Endodermal cell (in vitro differentiated cells): ENCODE data around the gene PPP1R3F. TPM values are rescaled to one million over a fixed set of nuclear protein-coding genes. Genes with fewer than 3 reads are reported as not detected.

ENCODE experiments used
- DNase-seq: peaks from one replicate; pipeline ENCODE4 v3.0.0-alpha.2; 2017
- H3K27ac ChIP-seq: 2 replicates; pipeline ENCODE4 v1.5.1; 2013; ENCODE audit warnings: mild to moderate bottlenecking, low read depth, low read length, moderate library complexity
- H3K27me3 ChIP-seq: 2 replicates; pipeline ENCODE4 v1.6.1; 2013; ENCODE audit warnings: mild to moderate bottlenecking, low read length, moderate library complexity; ENCODE audit not compliant: insufficient read depth, control insufficient read depth, poor library complexity, severe bottlenecking
- H3K36me3 ChIP-seq: 2 replicates; pipeline ENCODE4 v1.7.0; 2013; ENCODE audit warnings: mild to moderate bottlenecking, low read length, moderate library complexity; ENCODE audit not compliant: control insufficient read depth, insufficient read depth
- H3K4me1 ChIP-seq: one replicate; pipeline ENCODE4 v1.7.0; 2013; ENCODE audit warnings: low read length; ENCODE audit not compliant: control insufficient read depth, insufficient read depth
- H3K4me3 ChIP-seq: 2 replicates; pipeline ENCODE4 v1.5.1; 2013; ENCODE audit warnings: mild to moderate bottlenecking, low read length, moderate library complexity
- H3K9ac ChIP-seq: 2 replicates; pipeline ENCODE4 v1.6.1; 2013; ENCODE audit warnings: mild to moderate bottlenecking, low read length, moderate library complexity; ENCODE audit not compliant: poor library complexity, severe bottlenecking; ENCODE audit errors: extremely low read depth
- H3K9me3 ChIP-seq: 2 replicates; pipeline ENCODE4 v1.6.1; 2013; ENCODE audit warnings: mild to moderate bottlenecking, low read length, moderate library complexity; ENCODE audit not compliant: control insufficient read depth
- H3K27ac Mint-ChIP-seq: 2 replicates; pipeline ENCODE4 v1.8.0; 2020; ENCODE audit warnings: mixed read lengths
- H3K27me3 Mint-ChIP-seq: 2 replicates; pipeline ENCODE4 v1.8.0; 2021; ENCODE audit warnings: mild to moderate bottlenecking, mixed read lengths; ENCODE audit not compliant: insufficient read depth
- H3K36me3 Mint-ChIP-seq: 2 replicates; pipeline ENCODE4 v1.8.0; 2020; ENCODE audit warnings: low read depth, mixed read lengths
- H3K4me1 Mint-ChIP-seq: 2 replicates; pipeline ENCODE4 v1.8.0; 2020; ENCODE audit warnings: mixed read lengths
- H3K4me3 Mint-ChIP-seq: 2 replicates; pipeline ENCODE4 v1.8.0; 2020; ENCODE audit warnings: mild to moderate bottlenecking, moderate library complexity, mixed read lengths
- H3K9me3 Mint-ChIP-seq: 2 replicates; pipeline ENCODE4 v1.8.0; 2020; ENCODE audit warnings: mild to moderate bottlenecking, mixed read lengths
- WGBS, 2 experiments: methylation state at CpG; one replicate each; pipeline versions ENCODE4 v1.1.5 to v1.1.7; 2013; ENCODE audit warnings: missing lambda C conversion rate in 2 of 2, mixed read lengths in 1 of 2; ENCODE audit not compliant: insufficient coverage in 1 of 2, insufficient read length in 1 of 2; 5-methylcytosine and 5-hydroxymethylcytosine counted together
- total RNA-seq, 2 donors: library from RNA; stranded (reverse); fragmentation: NEBNext Ultra II Directional in 1 of 2; extraction: Animal tissue kit (Norgen Biotek cat#: 25700) in 1 of 2; gene quantifications; 2 replicates in 1 of 2; 3 replicates in 1 of 2; pipeline ENCODE4 v1.2.1, GENCODE V29; 2021
- TF ChIP-seq, protein P1 (sequence below): fragments of 200-600 bp; sonication (generic); conservative IDR thresholded peaks from 2 replicates; pipeline ENCODE4 v1.5.0; 2021; ENCODE audit warnings: antibody characterized with exemption, mild to moderate bottlenecking

The PPP1R3F gene
- total RNA-seq, 2 donors from 2014 or later, result 6.9 to 16.6 TPM

DNA sequence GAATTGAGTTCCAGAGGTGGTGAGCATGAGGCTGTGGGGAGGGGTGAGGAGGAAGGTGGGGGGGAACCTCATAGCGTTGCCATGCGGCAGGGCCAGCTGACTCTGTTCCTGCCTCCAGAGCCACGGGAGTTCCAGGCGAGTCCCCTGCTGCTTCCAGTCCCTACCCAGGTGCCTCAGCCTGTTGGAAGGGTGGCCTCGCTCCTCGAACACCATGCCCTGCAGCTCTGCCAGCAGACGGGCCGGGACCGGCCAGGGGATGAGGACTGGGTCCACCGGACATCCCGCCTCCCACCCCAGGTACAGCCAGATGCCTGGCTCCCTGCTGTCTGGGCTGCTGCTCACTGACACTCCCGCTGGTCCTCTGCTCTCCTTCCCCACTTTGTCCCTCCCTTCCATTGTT lies 26.4 kb upstream of the PPP1R3F start:
- Mint-ChIP-seq H3K9me3 (peaks cover 59% of the 10 kb centered on the region), H3K27ac (no peak overlapping the region), H3K4me1 (no peaks in the 10 kb centered on the region), H3K27me3 (no peaks in the 10 kb centered on the region), H3K4me3 (no peak overlapping the region), H3K36me3 (peaks cover 19% of the 10 kb centered on the region)
- Histone ChIP-seq H3K9ac (no peak overlapping the region), H3K9me3 (no peaks in the 10 kb centered on the region), H3K4me1 (no peaks in the 10 kb centered on the region), H3K27me3 (no peaks in the 10 kb centered on the region), H3K36me3 (peaks cover 3% of the 10 kb centered on the region), H3K4me3 (no peak overlapping the region), H3K27ac (no peak overlapping the region)
- TF ChIP-seq, protein P1, sequence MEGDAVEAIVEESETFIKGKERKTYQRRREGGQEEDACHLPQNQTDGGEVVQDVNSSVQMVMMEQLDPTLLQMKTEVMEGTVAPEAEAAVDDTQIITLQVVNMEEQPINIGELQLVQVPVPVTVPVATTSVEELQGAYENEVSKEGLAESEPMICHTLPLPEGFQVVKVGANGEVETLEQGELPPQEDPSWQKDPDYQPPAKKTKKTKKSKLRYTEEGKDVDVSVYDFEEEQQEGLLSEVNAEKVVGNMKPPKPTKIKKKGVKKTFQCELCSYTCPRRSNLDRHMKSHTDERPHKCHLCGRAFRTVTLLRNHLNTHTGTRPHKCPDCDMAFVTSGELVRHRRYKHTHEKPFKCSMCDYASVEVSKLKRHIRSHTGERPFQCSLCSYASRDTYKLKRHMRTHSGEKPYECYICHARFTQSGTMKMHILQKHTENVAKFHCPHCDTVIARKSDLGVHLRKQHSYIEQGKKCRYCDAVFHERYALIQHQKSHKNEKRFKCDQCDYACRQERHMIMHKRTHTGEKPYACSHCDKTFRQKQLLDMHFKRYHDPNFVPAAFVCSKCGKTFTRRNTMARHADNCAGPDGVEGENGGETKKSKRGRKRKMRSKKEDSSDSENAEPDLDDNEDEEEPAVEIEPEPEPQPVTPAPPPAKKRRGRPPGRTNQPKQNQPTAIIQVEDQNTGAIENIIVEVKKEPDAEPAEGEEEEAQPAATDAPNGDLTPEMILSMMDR, result no peak
- WGBS, 2 experiments, result 90 to 100% methylated on average over 2 to 12 of the region's 12 CpGs
- DNase-seq, result no peak

DNA sequence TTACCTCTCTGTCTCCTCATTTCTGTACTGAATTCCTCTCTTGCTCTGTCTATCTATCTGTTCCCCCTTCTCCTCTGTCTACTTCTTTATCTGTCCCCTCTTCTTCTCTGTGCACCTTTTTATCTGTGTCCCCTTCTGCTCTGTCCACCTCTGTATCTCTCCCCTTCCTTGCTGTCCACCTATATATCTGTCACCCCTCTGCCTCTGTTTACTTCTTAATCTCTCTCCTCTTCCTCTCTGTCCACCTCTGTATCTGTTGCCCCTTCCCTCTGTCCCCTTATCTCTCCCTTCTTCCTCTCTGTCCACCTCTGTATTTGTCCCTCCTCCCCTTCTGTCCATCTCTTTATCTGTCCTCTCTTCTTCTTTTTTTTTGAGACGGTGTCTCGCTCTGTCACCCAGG lies 25.4 kb upstream of the PPP1R3F start:
- Mint-ChIP-seq H3K9me3 (peaks cover 63% of the 10 kb centered on the region), H3K36me3 (peaks cover 19% of the 10 kb centered on the region), H3K4me1 (no peaks in the 10 kb centered on the region), H3K27me3 (no peaks in the 10 kb centered on the region), H3K4me3 (no peak overlapping the region), H3K27ac (no peak overlapping the region)
- H3K27me3 ChIP-seq, result no peaks in the 10 kb centered on the region
- H3K9me3 ChIP-seq, result no peaks in the 10 kb centered on the region
- TF ChIP-seq, protein P1, result no peak
- H3K9ac ChIP-seq, result no peak overlapping the region
- no peak for DNase-seq
- H3K4me1 ChIP-seq, result no peaks in the 10 kb centered on the region
- H3K27ac ChIP-seq, result no peak overlapping the region
- H3K4me3 ChIP-seq, result no peak overlapping the region
- H3K36me3 ChIP-seq, result peaks cover 3% of the 10 kb centered on the region
- WGBS, 2 experiments, result 91% methylated on average over 2 of the region's 2 CpGs; no CpG with 5 or more reads in 1 of the 2 experiments

DNA sequence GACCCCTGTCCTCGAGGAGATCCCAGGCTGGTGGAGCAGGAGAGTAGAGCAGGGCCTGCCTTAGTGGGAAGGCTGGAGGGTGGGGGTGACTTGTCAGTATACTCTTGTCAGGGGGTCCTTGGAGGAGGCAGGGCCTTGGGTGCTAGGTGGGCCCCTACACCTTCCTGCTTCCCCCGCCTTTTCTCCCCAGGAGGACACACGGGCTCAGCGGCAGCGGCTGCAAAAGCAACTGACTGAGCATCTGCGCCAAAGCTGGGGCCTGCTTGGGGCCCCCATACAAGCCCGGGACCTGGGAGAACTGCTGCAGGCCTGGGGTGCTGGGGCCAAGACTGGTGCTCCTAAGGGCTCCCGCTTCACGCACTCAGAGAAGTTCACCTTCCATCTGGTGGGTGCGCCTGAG lies 23.1 kb upstream of the PPP1R3F start:
- Mint-ChIP-seq H3K4me3 (no peak overlapping the region), H3K27me3 (no peaks in the 10 kb centered on the region), H3K9me3 (peaks cover 59% of the 10 kb centered on the region), H3K36me3 (peaks cover 19% of the 10 kb centered on the region), H3K27ac (no peak overlapping the region), H3K4me1 (no peaks in the 10 kb centered on the region)
- Histone ChIP-seq H3K4me3 (no peak overlapping the region), H3K9ac (no peak overlapping the region), H3K4me1 (no peaks in the 10 kb centered on the region), H3K9me3 (no peaks in the 10 kb centered on the region), H3K27me3 (no peaks in the 10 kb centered on the region), H3K27ac (no peak overlapping the region), H3K36me3 (peaks cover 3% of the 10 kb centered on the region)
- TF ChIP-seq, protein P1, result no peak
- WGBS, 2 experiments, result 93% methylated on average over 7 of the region's 10 CpGs; no CpG with 5 or more reads in 1 of the 2 experiments
- no peak for DNase-seq
